ENCODE data around the gene TMEM179. TPM values are rescaled to one million over a fixed set of nuclear protein-coding genes. Genes with fewer than 3 reads are reported as not detected.

TMEM179 gene
- total and polyA plus RNA-seq, 2 donors (not counting 3 experiments of a cell fraction or from before 2014, with no cell fraction given), result 0.14 TPM; not detected in 1

DNA sequence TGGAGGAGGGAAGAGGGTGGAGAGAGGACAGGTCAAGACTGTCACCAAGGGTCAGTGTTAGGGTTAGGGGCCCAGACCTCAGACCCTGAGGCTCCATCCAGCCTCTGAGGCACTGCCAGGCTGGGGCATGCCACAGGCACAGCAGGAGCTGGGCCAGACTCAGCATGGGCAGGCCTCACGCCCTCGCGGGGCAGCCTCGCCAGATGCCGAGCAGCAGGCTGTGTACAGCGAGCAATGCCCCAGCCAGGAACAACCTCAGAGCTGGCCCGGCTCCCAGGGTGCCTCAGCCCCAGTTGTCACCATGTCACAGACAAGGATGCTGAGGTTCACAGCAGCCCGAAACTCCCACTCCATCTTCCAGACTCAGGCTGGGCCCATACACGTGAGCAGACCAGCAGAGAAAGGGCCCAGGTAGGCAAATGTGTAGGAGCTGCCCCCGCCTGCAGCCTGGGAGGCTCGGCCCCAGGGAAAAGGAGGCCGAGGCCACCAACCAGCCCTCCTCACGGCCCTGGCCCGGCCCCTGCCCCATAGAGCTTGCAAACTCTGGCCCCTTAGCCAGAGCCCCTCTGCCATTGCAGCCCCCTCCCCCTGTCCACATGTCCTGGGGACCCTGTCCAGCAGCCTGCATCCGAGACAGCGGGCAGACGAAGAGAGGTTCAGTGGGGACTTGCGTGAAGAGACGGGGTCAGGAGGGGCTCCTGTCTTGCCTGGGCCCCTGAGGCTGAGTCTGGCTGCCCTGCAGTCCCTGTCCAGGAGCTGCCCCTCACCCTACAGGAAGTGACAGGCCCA lies 17.5 kb downstream of the TMEM179 start:
- CTCF ChIA-PET, result no interaction called here

More for the DNA sequence above, 17.5 kb downstream of the TMEM179 start:
- TF ChIP-seq, protein P1, sequence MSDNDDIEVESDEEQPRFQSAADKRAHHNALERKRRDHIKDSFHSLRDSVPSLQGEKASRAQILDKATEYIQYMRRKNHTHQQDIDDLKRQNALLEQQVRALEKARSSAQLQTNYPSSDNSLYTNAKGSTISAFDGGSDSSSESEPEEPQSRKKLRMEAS (IDR thresholded peaks at IDR 0.05; ENCODE audit: insufficient read depth, insufficient read length), result no peak
- TF ChIP-seq JUN (IDR thresholded peaks at IDR 0.05; ENCODE audit: borderline replicate concordance, insufficient read depth, insufficient read length, low read depth) (no peak), EZH2 (IDR thresholded peaks at IDR 0.05; ENCODE audit: borderline replicate concordance, low read depth, low read length, severe bottlenecking) (no peak), CTCF (IDR thresholded peaks at IDR 0.05; ENCODE audit: extremely low read depth in 1 of 2, insufficient read depth in 1 of 2, low read depth in 1 of 2, low read length in 2 of 2) (no peak), POLR2A (IDR thresholded peaks at IDR 0.05; ENCODE audit: low read depth, low read length) (no peak), GATA2 (IDR thresholded peaks at IDR 0.05; ENCODE audit: insufficient read depth, insufficient read length, low read depth, low read length) (no peak), POLR2AphosphoS5 (IDR thresholded peaks at IDR 0.05; ENCODE audit: insufficient read depth, low read depth, low read length) (no peak), MYC (IDR thresholded peaks at IDR 0.05; ENCODE audit: low read depth, low read length) (no peak), FOS (IDR thresholded peaks at IDR 0.05; ENCODE audit: borderline replicate concordance, insufficient read depth, low read length) (no peak)
- Histone ChIP-seq H4K20me1 (replicated peaks; ENCODE audit: control insufficient read depth, extremely low read depth, insufficient read depth, low read length) (no peaks in the 10 kb centered on the region), H3K36me3 (ENCODE audit: control insufficient read depth in 2 of 2, extremely low read depth in 1 of 2, insufficient read depth in 2 of 2, low read length in 2 of 2) (no peaks in the 10 kb centered on the region), H3K4me1 (ENCODE audit: control insufficient read depth, extremely low read depth, insufficient read depth, low read length) (no peaks in the 10 kb centered on the region), H3K4me2 (ENCODE audit: insufficient read depth, low read length) (no peak overlapping the region), H2AFZ (ENCODE audit: low read depth, low read length) (no peak overlapping the region), H3K27ac (ENCODE audit: insufficient read depth, low read depth, low read length) (no peak overlapping the region), H3K79me2 (ENCODE audit: control insufficient read depth, insufficient read depth, low read length) (no peaks in the 10 kb centered on the region), H3K4me3 (replicated peaks in 1 of 3; ENCODE audit: insufficient read depth in 1 of 3, low read depth in 1 of 3, low read length in 3 of 3) (no peak overlapping the region), H3K27me3 (ENCODE audit: control insufficient read depth in 2 of 2, insufficient read depth in 2 of 2, low read length in 2 of 2) (no peaks in the 10 kb centered on the region), H3K9ac (replicated peaks; ENCODE audit: extremely low read depth, insufficient read depth, low read length) (no peak overlapping the region), H3K9me3 (replicated peaks; ENCODE audit: control insufficient read depth, insufficient read depth, low read length) (no peaks in the 10 kb centered on the region), H3K9me1 (replicated peaks; ENCODE audit: control insufficient read depth, extremely low read depth, insufficient read depth, low read length) (no peaks in the 10 kb centered on the region)
- no TSS peak for BruUV-seq (replicated peaks)
- POLR2A ChIA-PET, result no interaction called here
- dilution Hi-C loops (cut with MboI; ENCODE audit: extremely low pct_ligation_motif_present, low sequenced_read_pairs), result no loop called here
- DNase-seq (ENCODE audit: low read depth, low spot score), result no peak
- intact Hi-C loops (cut with micrococcal nuclease), result no loop called here
- no peak for FAIRE-seq

All from endothelial cell of umbilical vein (primary cell).